Keratinocyte (primary cell): ENCODE data around the gene ARHGAP10. TPM values are rescaled to one million over a fixed set of nuclear protein-coding genes. Genes with fewer than 3 reads are reported as not detected.

Source experiments
- DNase-seq: peaks from one replicate; pipeline ENCODE4 v3.0.0-alpha.2; 2011; ENCODE audit warnings: low read depth, missing footprints, low spot score
- FAIRE-seq: peaks from 2 replicates; lab custom pipeline; 2011; peaks lifted over from hg19 to GRCh38; lab: Jason Lieb, UNC
- H2AFZ ChIP-seq: 2 replicates; pipeline ENCODE4 v1.6.0; 2012; ENCODE audit warnings: low read length, control low read depth, inconsistent platforms; ENCODE audit not compliant: control insufficient read depth
- H3K27ac ChIP-seq: 2 replicates; pipeline ENCODE4 v1.5.1; 2011; ENCODE audit warnings: low read length; ENCODE audit not compliant: control insufficient read depth, insufficient read depth
- H3K27me3 ChIP-seq: 3 replicates; pipeline ENCODE4 v1.6.0; 2011; ENCODE audit warnings: low read length; ENCODE audit not compliant: control insufficient read depth, insufficient read depth; ENCODE audit errors: extremely low read depth
- H3K36me3 ChIP-seq, 2 experiments: 2 replicates in 1 of 2; 3 replicates in 1 of 2; pipeline ENCODE4 v1.5.1; 2011; ENCODE audit warnings: low read length in 2 of 2, mild to moderate bottlenecking in 1 of 2; ENCODE audit not compliant: control insufficient read depth in 2 of 2, insufficient read depth in 2 of 2; ENCODE audit errors: extremely low read depth in 1 of 2
- H3K4me1 ChIP-seq: 3 replicates; pipeline ENCODE4 v1.5.1; 2011; ENCODE audit warnings: low read length; ENCODE audit not compliant: control insufficient read depth, insufficient read depth; ENCODE audit errors: extremely low read depth
- H3K4me2 ChIP-seq: 3 replicates; pipeline ENCODE4 v1.6.0; 2011; ENCODE audit warnings: low read depth, low read length; ENCODE audit not compliant: control insufficient read depth, insufficient read depth; ENCODE audit errors: extremely low read depth
- H3K4me3 ChIP-seq, 3 experiments: fragments of 200-600 bp in 1 of 3; sonication (generic) in 1 of 3; 2 replicates in 2 of 3; 3 replicates in 1 of 3; pipeline ENCODE4 v1.5.1; 2011 to 2016; ENCODE audit warnings: low read length in 3 of 3, mild to moderate bottlenecking in 3 of 3, control low read depth in 2 of 3, inconsistent platforms in 1 of 3, low read depth in 1 of 3, mixed read lengths in 1 of 3, mixed run types in 1 of 3, moderate library complexity in 1 of 3; ENCODE audit not compliant: control insufficient read depth in 2 of 3, insufficient read depth in 2 of 3; ENCODE audit errors: extremely low read depth in 1 of 3
- H3K79me2 ChIP-seq: 2 replicates; pipeline ENCODE4 v1.6.0; 2012; ENCODE audit warnings: low read length; ENCODE audit not compliant: control insufficient read depth, insufficient read depth
- H3K9ac ChIP-seq: 3 replicates; pipeline ENCODE4 v1.6.0; 2011; ENCODE audit warnings: low read length; ENCODE audit not compliant: control insufficient read depth, insufficient read depth; ENCODE audit errors: extremely low read depth
- H3K9me1 ChIP-seq: 3 replicates; pipeline ENCODE4 v1.6.0; 2011; ENCODE audit warnings: low read length; ENCODE audit not compliant: control insufficient read depth, insufficient read depth; ENCODE audit errors: extremely low read depth
- H3K9me3 ChIP-seq: 2 replicates; pipeline ENCODE4 v1.5.1; 2012; ENCODE audit warnings: low read depth, low read length; ENCODE audit not compliant: control insufficient read depth
- H4K20me1 ChIP-seq: 3 replicates; pipeline ENCODE4 v1.6.0; 2011; ENCODE audit warnings: low read length; ENCODE audit not compliant: control insufficient read depth, insufficient read depth; ENCODE audit errors: extremely low read depth
- EZH2 ChIP-seq: IDR thresholded peaks from one replicate; pipeline ENCODE4 v1.6.1; 2012; ENCODE audit warnings: inconsistent platforms, mild to moderate bottlenecking, low read length, moderate library complexity
- dilution Hi-C: fragments of 300-500 bp; cut with MboI; formaldehyde crosslinking; loops from one replicate; pipeline ENCODE4 v1.7.0; 2020; ENCODE audit warnings: low sequenced_read_pairs; ENCODE audit not compliant: extremely low pct_ligation_motif_present
- polyA plus RNA-seq, 5 experiments: library from polyadenylated mRNA; depleted of rRNA in 3 of 5; stranded (reverse) in 3 of 5; stranded (forward) in 1 of 5; unstranded in 1 of 5; fragments of >200 nt; gene quantifications; 1 replicate in 1 of 5; 2 replicates in 3 of 5; 3 replicates in 1 of 5; pipeline versions ENCODE4 v1.2.1 to v1.2.3, GENCODE V29; 2011 to 2012; ENCODE audit warnings: missing spikeins in 2 of 5, low read depth in 1 of 5, low replicate concordance in 1 of 5
- TF ChIP-seq, protein P1 (sequence below), 3 experiments: IDR thresholded peaks in 1 of 3; conservative IDR thresholded peaks in 1 of 3; optimal IDR thresholded peaks in 1 of 3; 2 replicates in 2 of 3; 3 replicates in 1 of 3; pipeline versions ENCODE3 to v1.5.1; 2011; ENCODE audit warnings: low read length in 3 of 3, mild to moderate bottlenecking in 3 of 3, moderate library complexity in 2 of 3, control low read depth in 1 of 3, inconsistent platforms in 1 of 3; ENCODE audit not compliant: insufficient read depth in 2 of 3; ENCODE audit errors: extremely low read depth in 1 of 3

Gene ARHGAP10
- polyA plus RNA-seq, 1 donor (not counting 4 experiments of a cell fraction or from before 2014, with no cell fraction given), result 18.7 TPM

DNA sequence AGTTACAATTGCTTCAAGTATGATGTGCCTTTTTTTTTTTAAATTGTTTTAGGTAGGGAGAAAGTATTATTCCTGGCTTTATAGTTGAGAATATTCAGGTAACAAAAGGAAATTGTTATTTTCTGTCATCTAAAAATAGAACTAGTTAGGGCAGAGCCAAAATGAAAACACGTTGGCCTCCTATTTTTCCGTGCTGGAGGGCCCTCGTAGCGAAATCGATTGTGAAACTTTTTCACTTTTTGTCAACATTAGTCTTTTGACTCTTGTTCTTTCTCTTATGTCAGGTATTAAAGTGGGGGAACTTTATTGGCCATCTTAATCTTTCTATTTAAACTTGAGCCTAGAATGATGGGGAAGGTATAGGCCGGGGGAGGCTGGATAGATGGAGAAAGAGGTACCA, 104.9 kb downstream of the ARHGAP10 start:
- no peak overlapping the region for H3K27ac ChIP-seq
- H2AFZ ChIP-seq, result no peak overlapping the region
- no peak overlapping the region for H3K9ac ChIP-seq
- H3K4me3 ChIP-seq, result no peak overlapping the region
- dilution Hi-C loops, result no loop called here
- H3K36me3 ChIP-seq, result peaks cover 0 to 2% of the 10 kb centered on the region in 2 experiments
- peaks cover 5% of the 10 kb centered on the region for H3K79me2 ChIP-seq
- H3K9me3 ChIP-seq, result no peaks in the 10 kb centered on the region
- H3K27me3 ChIP-seq, result no peaks in the 10 kb centered on the region
- TF ChIP-seq EZH2, result no peak
- TF ChIP-seq, protein P1, sequence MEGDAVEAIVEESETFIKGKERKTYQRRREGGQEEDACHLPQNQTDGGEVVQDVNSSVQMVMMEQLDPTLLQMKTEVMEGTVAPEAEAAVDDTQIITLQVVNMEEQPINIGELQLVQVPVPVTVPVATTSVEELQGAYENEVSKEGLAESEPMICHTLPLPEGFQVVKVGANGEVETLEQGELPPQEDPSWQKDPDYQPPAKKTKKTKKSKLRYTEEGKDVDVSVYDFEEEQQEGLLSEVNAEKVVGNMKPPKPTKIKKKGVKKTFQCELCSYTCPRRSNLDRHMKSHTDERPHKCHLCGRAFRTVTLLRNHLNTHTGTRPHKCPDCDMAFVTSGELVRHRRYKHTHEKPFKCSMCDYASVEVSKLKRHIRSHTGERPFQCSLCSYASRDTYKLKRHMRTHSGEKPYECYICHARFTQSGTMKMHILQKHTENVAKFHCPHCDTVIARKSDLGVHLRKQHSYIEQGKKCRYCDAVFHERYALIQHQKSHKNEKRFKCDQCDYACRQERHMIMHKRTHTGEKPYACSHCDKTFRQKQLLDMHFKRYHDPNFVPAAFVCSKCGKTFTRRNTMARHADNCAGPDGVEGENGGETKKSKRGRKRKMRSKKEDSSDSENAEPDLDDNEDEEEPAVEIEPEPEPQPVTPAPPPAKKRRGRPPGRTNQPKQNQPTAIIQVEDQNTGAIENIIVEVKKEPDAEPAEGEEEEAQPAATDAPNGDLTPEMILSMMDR (optimal IDR thresholded peaks at IDR 0.05 in 1 of 3, IDR thresholded peaks at IDR 0.05 in 1 of 3, conservative IDR thresholded peaks at IDR 0.05 in 1 of 3; ENCODE audit: extremely low read depth in 1 of 3, insufficient read depth in 2 of 3, low read length in 3 of 3), result no peak
- H3K4me1 ChIP-seq, result peaks cover 13% of the 10 kb centered on the region
- no peaks in the 10 kb centered on the region for H3K9me1 ChIP-seq
- H4K20me1 ChIP-seq, result no peaks in the 10 kb centered on the region
- H3K4me2 ChIP-seq, result no peak overlapping the region
- no peak for DNase-seq
- no peak for FAIRE-seq

DNA sequence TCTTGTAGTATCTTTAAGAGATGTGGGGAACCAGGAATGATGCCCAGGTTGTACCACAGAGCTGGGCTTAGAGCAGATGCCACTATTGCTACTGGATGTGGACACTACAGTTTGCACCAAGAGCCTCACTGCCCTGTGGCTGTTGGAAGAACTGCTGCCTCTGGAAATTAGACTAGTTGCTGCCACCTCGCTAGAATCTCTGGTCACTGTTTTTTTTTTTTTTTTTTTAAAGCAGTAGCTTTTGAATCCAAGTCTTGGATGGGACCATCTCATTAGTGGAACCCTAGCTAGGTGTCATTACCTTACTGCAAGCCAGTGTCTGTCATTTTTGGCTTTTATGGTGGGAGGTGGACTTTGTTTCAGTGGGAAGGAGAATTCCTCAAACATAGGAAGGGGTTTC, 105.5 kb downstream of the ARHGAP10 start:
- Histone ChIP-seq H3K4me1 (peaks cover 7% of the 10 kb centered on the region), H3K27ac (no peak overlapping the region), H3K4me3 (no peak overlapping the region), H3K9ac (no peak overlapping the region), H2AFZ (no peak overlapping the region), H3K9me3 (no peaks in the 10 kb centered on the region), H3K36me3 (peaks cover 0 to 2% of the 10 kb centered on the region in 2 experiments), H3K79me2 (peaks cover 5% of the 10 kb centered on the region), H4K20me1 (no peaks in the 10 kb centered on the region), H3K27me3 (no peaks in the 10 kb centered on the region), H3K4me2 (no peak overlapping the region), H3K9me1 (no peaks in the 10 kb centered on the region)
- FAIRE-seq (no peak), DNase-seq (no peak)
- no peak for TF ChIP-seq EZH2
- TF ChIP-seq, protein P1 (optimal IDR thresholded peaks at IDR 0.05 in 1 of 3, IDR thresholded peaks at IDR 0.05 in 1 of 3, conservative IDR thresholded peaks at IDR 0.05 in 1 of 3; ENCODE audit: extremely low read depth in 1 of 3, insufficient read depth in 2 of 3, low read length in 3 of 3), result no peak
- dilution Hi-C loops, result no loop called here
